Body of pancreas (tissue), 4 donors: ENCODE data around the gene TAC3. TPM values are rescaled to one million over a fixed set of nuclear protein-coding genes. Genes with fewer than 3 reads are reported as not detected.
"Not testable (repeated sequence)": the region's sequence is repeated elsewhere in the genome, so short reads cannot be mapped to it uniquely, and the experiment has no call there.

Experiments used
- ATAC-seq: fragments of 150-250 bp; one replicate; pipeline ENCODE4 v1.9.1; 2016
- DNase-seq, 4 donors: peaks; one replicate each; pipeline ENCODE4 v3.0.0-alpha.2; 2019
- H3K27ac ChIP-seq, 4 donors: fragments of 200-600 bp; sonication (generic); 1 replicate in 3 of 4; 2 replicates in 1 of 4; pipeline versions ENCODE4 v1.5.1 to v1.6.1; 2016 to 2019; ENCODE audit warnings: mild to moderate bottlenecking in 1 of 4, mixed read lengths in 1 of 4, moderate library complexity in 1 of 4
- H3K27me3 ChIP-seq, 2 donors: fragments of 200-600 bp; sonication (generic); one replicate each; pipeline ENCODE4 v1.6.0; 2016; ENCODE audit warnings: mild to moderate bottlenecking in 1 of 2
- H3K36me3 ChIP-seq, 2 donors: fragments of 200-600 bp; sonication (generic); replicated peaks in 1 of 2; 2 replicates each; pipeline ENCODE4 v1.5.1; 2016; ENCODE audit warnings: low read depth in 2 of 2; ENCODE audit not compliant: insufficient read depth in 1 of 2
- H3K4me1 ChIP-seq: fragments of 200-600 bp; sonication (generic); one replicate; pipeline ENCODE4 v1.6.0; 2016
- H3K4me3 ChIP-seq, 2 donors: fragments of 200-600 bp; sonication (generic); 1 replicate in 1 of 2; 2 replicates in 1 of 2; pipeline ENCODE4 v1.5.1; 2016 to 2019
- H3K9me3 ChIP-seq, 3 donors: fragments of 200-600 bp; sonication (generic); 1 replicate in 2 of 3; 2 replicates in 1 of 3; pipeline ENCODE4 v1.5.1; 2016
- POLR2A ChIP-seq, 3 donors: fragments of 450-650 bp; IDR thresholded peaks; one replicate each; pipeline ENCODE4 v1.6.1; 2016; ENCODE audit warnings: antibody characterized with exemption in 3 of 3, mild to moderate bottlenecking in 2 of 3
- WGBS, 2 donors: methylation state at CpG; one replicate each; pipeline ENCODE4 v1.1.5; 2017; 5-methylcytosine and 5-hydroxymethylcytosine counted together
- intact Hi-C: fragments of 100-400 bp; cut with DNase I; formaldehyde crosslinking; loops from one replicate; pipeline ENCODE4 v1.15.1; 2023
- total RNA-seq, 2 donors: library from RNA; depleted of rRNA; stranded (reverse); fragments of >200 nt; gene quantifications; one replicate each; pipeline ENCODE4 v1.1.0, GENCODE V29; 2016
- TF ChIP-seq, protein P1 (sequence below), 7 experiments: fragments of 450-650 bp in 4 of 7; fragments of 200-600 bp in 3 of 7; sonication (generic) in 3 of 7; IDR thresholded peaks; one replicate each; pipeline ENCODE4 v1.5.1; 2016 to 2019; ENCODE audit warnings: antibody characterized with exemption in 7 of 7

Gene TAC3
- total RNA-seq, 2 donors from 2014 or later, result not detected

DNA sequence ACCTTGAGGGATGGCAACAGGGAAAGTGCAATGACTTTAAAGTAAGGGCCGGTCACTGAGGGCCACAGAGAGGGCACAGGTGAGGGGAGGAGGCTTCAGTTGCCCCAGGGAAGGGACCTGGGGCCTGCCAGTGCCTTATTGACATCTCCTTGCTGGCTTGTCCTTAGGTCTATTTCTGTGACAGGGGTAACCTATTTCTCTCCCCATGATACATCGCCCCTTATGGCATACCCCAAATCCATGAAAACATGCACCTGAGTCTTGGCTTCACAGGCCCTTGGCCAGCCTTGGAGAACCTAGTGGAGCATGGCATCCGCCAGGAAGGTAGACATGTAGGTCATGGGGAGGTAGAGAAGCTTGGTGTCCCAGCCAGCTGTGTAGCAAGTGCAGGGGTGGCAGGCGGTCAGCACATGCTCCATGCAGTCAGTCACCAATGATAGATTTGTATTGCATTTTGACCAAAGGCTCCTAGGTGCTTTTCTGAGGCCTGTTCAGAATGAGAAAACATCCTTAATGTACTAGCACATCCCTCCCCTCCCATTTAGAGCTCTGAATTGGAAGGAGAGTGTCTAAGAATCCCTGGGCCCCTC lies 35.3 kb downstream of the TAC3 start:
- Histone ChIP-seq H3K36me3 (no peaks in the 10 kb centered on the region), H3K4me3 (no peak overlapping the region), H3K27ac (no peak overlapping the region), H3K4me1 (no peaks in the 10 kb centered on the region), H3K27me3 (no peaks in the 10 kb centered on the region), H3K9me3 (no peaks in the 10 kb centered on the region)
- ATAC-seq (no peak), DNase-seq (no peak)
- intact Hi-C loops, result no loop called here
- WGBS, 2 donors, result 90 to 95% methylated on average over 4 of the region's 4 CpGs
- no peak for TF ChIP-seq POLR2A (IDR thresholded peaks at IDR 0.05)
- TF ChIP-seq, protein P1, sequence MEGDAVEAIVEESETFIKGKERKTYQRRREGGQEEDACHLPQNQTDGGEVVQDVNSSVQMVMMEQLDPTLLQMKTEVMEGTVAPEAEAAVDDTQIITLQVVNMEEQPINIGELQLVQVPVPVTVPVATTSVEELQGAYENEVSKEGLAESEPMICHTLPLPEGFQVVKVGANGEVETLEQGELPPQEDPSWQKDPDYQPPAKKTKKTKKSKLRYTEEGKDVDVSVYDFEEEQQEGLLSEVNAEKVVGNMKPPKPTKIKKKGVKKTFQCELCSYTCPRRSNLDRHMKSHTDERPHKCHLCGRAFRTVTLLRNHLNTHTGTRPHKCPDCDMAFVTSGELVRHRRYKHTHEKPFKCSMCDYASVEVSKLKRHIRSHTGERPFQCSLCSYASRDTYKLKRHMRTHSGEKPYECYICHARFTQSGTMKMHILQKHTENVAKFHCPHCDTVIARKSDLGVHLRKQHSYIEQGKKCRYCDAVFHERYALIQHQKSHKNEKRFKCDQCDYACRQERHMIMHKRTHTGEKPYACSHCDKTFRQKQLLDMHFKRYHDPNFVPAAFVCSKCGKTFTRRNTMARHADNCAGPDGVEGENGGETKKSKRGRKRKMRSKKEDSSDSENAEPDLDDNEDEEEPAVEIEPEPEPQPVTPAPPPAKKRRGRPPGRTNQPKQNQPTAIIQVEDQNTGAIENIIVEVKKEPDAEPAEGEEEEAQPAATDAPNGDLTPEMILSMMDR (IDR thresholded peaks at IDR 0.05), result no peak

DNA sequence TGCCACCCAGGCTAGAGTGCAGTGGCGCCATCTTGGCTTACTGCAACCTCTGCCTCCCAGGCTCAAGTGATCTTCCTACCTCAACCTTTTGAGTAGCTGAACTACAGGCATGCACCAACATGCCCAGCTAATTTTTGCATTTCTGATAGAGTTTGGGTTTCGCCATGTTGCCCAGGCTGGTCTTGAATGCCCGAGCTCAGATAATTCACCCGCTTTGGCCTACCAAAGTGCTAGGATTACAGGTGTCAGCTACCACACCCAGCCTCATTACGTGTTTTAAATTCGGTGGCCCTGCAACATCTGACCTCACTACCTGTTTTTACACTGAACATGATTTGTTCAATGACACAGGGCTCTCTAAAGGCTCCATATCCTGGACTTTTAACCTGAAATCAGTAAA lies 36.1 kb downstream of the TAC3 start:
- 91 to 92% methylated on average over 6 of the region's 6 CpGs for WGBS, 2 donors
- H3K4me3 ChIP-seq, result no peak overlapping the region
- ATAC-seq, result no peak
- H3K36me3 ChIP-seq, result no peaks in the 10 kb centered on the region
- TF ChIP-seq, protein P1 (IDR thresholded peaks at IDR 0.05), result no peak
- no peak for TF ChIP-seq POLR2A (IDR thresholded peaks at IDR 0.05)
- no peaks in the 10 kb centered on the region for H3K27me3 ChIP-seq
- no peak for DNase-seq
- no peak overlapping the region for H3K27ac ChIP-seq
- no peaks in the 10 kb centered on the region for H3K4me1 ChIP-seq
- no peaks in the 10 kb centered on the region for H3K9me3 ChIP-seq
- intact Hi-C loops, result no loop called here

DNA sequence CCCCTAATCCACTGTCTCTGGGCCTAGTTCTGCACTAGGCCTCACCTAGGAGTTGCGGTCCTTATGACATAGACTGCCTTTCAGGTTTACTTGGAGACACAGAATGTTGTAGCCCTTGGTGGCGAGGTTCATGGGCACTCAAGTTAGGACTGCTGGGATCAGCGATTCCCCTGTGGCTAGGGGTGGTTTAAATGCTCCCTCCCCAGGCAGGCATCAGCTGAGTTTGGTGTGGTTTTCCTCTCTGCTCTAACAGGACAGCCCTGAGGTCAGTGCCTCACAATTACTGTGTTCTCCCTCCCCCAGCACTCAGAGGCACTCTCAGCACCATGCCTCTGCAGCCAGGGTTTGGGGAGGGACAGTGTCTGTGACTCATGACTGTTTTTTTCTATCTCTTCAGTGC lies 36.7 kb downstream of the TAC3 start:
- TF ChIP-seq POLR2A (IDR thresholded peaks at IDR 0.05), result no peak
- TF ChIP-seq, protein P1 (IDR thresholded peaks at IDR 0.05), result no peak
- Histone ChIP-seq H3K4me3 (no peak overlapping the region), H3K4me1 (no peaks in the 10 kb centered on the region), H3K27ac (no peak overlapping the region), H3K9me3 (no peaks in the 10 kb centered on the region), H3K27me3 (no peaks in the 10 kb centered on the region), H3K36me3 (no peaks in the 10 kb centered on the region)
- no peak for DNase-seq
- WGBS, 2 donors, result 95 to 100% methylated on average over 2 to 3 of the region's 3 CpGs
- ATAC-seq, result no peak
- intact Hi-C loops, result no loop called here

DNA sequence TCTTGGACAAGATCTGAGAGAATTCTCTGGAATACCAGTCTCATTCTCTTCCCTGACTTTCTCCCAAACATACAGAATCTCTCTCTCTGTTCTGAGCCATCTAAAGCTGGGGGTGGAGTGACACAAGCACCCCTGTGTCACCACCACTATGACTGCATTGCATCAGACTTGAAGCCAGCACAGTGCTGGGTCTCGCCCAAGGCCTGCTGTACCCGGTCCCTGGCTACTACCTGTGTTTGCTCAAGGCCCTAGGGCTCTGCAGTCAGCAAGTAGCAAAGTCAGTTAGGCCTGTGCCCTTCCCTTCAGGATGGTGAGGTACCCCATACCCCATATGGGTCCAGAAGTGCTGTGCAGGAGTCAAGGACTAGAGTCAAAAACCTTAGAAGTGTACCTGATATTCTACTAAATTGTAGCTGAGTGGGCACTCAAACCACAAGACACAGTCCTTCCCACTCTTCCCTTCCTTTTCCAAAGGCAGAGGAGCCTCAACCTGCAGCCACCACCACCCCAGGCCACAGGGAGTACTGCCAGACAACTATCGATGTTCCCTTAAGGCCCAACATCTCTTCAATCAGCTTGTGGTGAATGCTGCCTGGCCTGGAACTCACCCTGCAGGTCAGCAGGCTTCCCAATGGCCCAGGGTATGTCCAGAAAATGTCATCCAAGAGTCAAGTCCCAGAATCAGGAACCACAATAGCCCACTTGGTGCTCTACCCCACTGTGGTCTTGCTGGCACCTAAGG lies 37.8 kb downstream of the TAC3 start:
- Histone ChIP-seq H3K4me1 (no peaks in the 10 kb centered on the region), H3K4me3 (no peak overlapping the region), H3K9me3 (no peaks in the 10 kb centered on the region), H3K36me3 (no peaks in the 10 kb centered on the region), H3K27ac (no peak overlapping the region), H3K27me3 (no peaks in the 10 kb centered on the region)
- DNase-seq (no peak), ATAC-seq (no peak)
- TF ChIP-seq, protein P1 (IDR thresholded peaks at IDR 0.05), result no peak
- no peak for TF ChIP-seq POLR2A (IDR thresholded peaks at IDR 0.05)
- intact Hi-C loops, result no loop called here
- WGBS, 2 donors, result 70 to 80% methylated on average over 2 to 3 of the region's 3 CpGs

DNA sequence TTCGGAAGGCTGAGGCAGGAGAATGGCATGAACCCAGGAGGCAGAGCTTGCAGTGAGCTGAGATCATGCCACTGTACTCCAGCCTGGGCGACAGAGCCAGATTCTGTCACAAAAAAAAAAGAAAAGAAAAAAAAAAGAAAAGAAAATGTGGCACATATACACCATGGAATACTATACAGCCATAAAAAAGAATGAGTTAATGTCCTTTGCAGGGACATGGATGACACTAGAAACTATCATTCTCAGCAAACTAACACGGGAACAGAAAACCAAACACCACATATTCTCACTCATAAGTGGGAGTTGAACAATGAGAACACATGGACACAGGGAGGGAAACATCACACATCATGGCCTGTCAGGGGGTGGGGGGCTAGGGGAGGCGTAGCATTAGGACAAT lies 39.0 kb downstream of the TAC3 start:
- H3K4me3 ChIP-seq, DNase-seq, intact Hi-C loops, H3K27me3 ChIP-seq, ATAC-seq, H3K9me3 ChIP-seq, H3K36me3 ChIP-seq, H3K4me1 ChIP-seq, H3K27ac ChIP-seq: not testable (repeated sequence)
- WGBS, 2 donors, result 71 to 78% methylated on average over 4 of the region's 4 CpGs

DNA sequence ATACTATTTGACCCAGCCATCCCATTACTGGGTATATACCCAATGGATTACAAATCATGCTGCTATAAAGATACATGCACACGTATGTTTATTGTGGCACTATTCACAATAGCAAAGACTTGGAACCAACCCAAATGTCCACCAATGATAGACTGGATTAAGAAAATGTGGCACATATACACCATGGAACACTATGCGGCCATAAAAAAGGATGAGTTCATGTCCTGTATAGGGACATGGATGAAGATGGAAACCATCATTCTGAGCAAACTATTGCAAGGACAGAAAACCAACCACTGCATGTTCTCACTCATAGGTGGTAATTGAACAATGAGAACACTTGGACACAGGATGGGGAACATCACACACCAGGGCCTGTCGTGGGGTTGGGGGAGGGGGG lies 42.1 kb downstream of the TAC3 start:
- H3K36me3 ChIP-seq, intact Hi-C loops, H3K9me3 ChIP-seq, H3K4me3 ChIP-seq, H3K27me3 ChIP-seq, DNase-seq, H3K27ac ChIP-seq, ATAC-seq, H3K4me1 ChIP-seq: not testable (repeated sequence)
- WGBS, 2 donors, result 73 to 88% methylated on average over 3 of the region's 3 CpGs

DNA sequence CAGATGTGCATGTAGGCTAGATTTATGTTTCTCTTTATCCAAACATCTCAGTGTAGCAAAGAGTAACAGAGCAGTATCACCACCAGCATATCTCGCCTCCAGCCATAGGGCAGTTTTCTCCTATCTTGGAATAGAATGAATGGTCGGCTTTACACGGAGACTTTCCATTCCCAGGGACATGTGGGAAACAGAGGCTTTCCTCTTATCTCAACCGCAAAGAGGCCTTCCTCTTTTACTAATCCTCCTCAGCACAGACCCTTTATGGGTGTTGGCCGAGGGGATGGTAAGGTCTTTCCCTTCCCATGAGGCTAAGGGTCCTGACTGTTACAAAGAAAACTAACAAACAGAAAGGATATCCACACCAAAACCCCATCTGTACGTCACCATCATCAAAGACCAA lies 47.4 kb downstream of the TAC3 start:
- DNase-seq, H3K27ac ChIP-seq, intact Hi-C loops, H3K36me3 ChIP-seq, H3K4me1 ChIP-seq, H3K4me3 ChIP-seq, ATAC-seq, H3K9me3 ChIP-seq, H3K27me3 ChIP-seq: not testable (repeated sequence)
- WGBS, 2 donors, result 71 to 79% methylated on average over 6 of the region's 6 CpGs

DNA sequence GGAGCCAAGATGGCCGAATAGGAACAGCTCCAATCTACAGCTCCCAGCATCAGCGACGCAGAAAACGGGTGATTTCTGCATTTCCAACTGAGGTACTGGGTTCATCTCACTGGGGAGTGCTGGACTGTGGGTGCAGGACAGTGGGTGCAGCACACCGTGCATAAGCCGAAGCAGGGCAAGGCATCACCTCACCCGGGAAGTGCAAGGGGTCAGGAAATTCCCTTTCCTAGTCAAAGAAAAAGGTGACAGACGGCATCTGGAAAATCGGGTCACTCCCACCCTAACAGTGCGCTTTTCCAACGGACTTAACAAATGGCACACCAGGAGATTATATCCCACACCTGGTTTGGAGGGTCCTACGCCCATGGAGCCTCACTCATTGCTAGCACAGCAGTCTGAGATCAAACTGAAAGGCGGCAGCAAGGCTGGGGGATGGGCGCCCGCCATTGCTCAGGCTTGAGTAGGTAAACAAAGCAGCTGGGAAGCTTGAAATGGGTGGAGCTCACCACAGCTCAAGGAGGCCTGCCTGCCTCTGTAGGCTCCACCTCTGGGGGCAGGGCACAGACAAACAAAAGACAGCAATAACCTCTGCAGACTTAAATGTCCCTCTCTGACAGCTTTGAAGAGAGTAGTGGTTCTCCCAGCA lies 50.2 kb downstream of the TAC3 start:
- intact Hi-C loops, DNase-seq, H3K9me3 ChIP-seq, ATAC-seq, H3K4me3 ChIP-seq, H3K36me3 ChIP-seq, H3K4me1 ChIP-seq, H3K27me3 ChIP-seq, H3K27ac ChIP-seq: not testable (repeated sequence)
- 86 to 92% methylated on average over 15 of the region's 15 CpGs for WGBS, 2 donors
